Lung (tissue), 12 donors: ENCODE data around the gene ADCY3. TPM values are rescaled to one million over a fixed set of nuclear protein-coding genes. Genes with fewer than 3 reads are reported as not detected.

Source experiments
- ATAC-seq: fragments of 200-7000 bp; cut with Tn5 transposase; one replicate; pipeline ENCODE4 v1.9.1; 2020; ENCODE audit warnings: moderate number of reproducible peaks; ENCODE audit not compliant: insufficient read depth, low FRiP score
- DNase-seq, 3 donors: peaks; one replicate each; pipeline ENCODE4 v3.0.0-alpha.2; 2013 to 2017
- H3K27ac ChIP-seq, 2 donors: one replicate each; pipeline ENCODE4 v1.5.1; 2013; ENCODE audit warnings: mild to moderate bottlenecking in 2 of 2, moderate library complexity in 2 of 2, control low read depth in 1 of 2, inconsistent platforms in 1 of 2, low read depth in 1 of 2, low read length in 1 of 2
- H3K27me3 ChIP-seq, 3 donors: one replicate each; pipeline ENCODE4 v1.5.1; 2013; ENCODE audit warnings: low read length in 2 of 3; ENCODE audit not compliant: control insufficient read depth in 3 of 3, insufficient read depth in 3 of 3
- H3K36me3 ChIP-seq, 4 donors: one replicate each; pipeline ENCODE4 v1.5.1; 2013; ENCODE audit warnings: low read length in 4 of 4, mild to moderate bottlenecking in 1 of 4, moderate library complexity in 1 of 4; ENCODE audit not compliant: control insufficient read depth in 4 of 4, insufficient read depth in 4 of 4
- H3K4me1 ChIP-seq, 5 donors: one replicate each; pipeline ENCODE4 v1.5.1; 2013; ENCODE audit warnings: low read length in 5 of 5, mild to moderate bottlenecking in 2 of 5, moderate library complexity in 1 of 5; ENCODE audit not compliant: control insufficient read depth in 5 of 5, insufficient read depth in 5 of 5
- H3K4me3 ChIP-seq: one replicate; pipeline ENCODE4 v1.5.1; 2013; ENCODE audit warnings: mild to moderate bottlenecking, control low read depth, moderate library complexity
- H3K9ac ChIP-seq, 2 donors: one replicate each; pipeline ENCODE4 v1.5.1; 2013; ENCODE audit warnings: low read length in 2 of 2, control low read depth in 1 of 2; ENCODE audit not compliant: insufficient read depth in 1 of 2
- H3K9me3 ChIP-seq, 4 donors: one replicate each; pipeline ENCODE4 v1.5.1; 2013; ENCODE audit warnings: low read length in 3 of 4, mild to moderate bottlenecking in 1 of 4, moderate library complexity in 1 of 4; ENCODE audit not compliant: control insufficient read depth in 4 of 4, insufficient read depth in 3 of 4
- WGBS, 2 donors: extraction: QIAGEN DNeasy Blood & Tissue Kit; methylation state at CpG; one replicate each; pipeline ENCODE4 v1.1.7; 2013; 5-methylcytosine and 5-hydroxymethylcytosine counted together
- polyA plus RNA-seq, 2 donors: library from polyadenylated mRNA; stranded (reverse); fragments of 200-250 nt; gene quantifications; one replicate each; pipeline ENCODE4 v1.2.1, GENCODE V29; 2013
- total RNA-seq, 2 donors: library from RNA; depleted of rRNA in 1 of 2; stranded (reverse); fragments of >200 nt in 1 of 2; gene quantifications; one replicate each; pipeline ENCODE4 v1.2.1, GENCODE V29; 2014 to 2021
- TF ChIP-seq, protein P1 (sequence below): IDR thresholded peaks from 2 replicates; pipeline ENCODE4 v1.5.1; 2012; ENCODE audit warnings: mild to moderate bottlenecking; ENCODE audit errors: control extremely low read depth, extremely low read depth
- donor health status: control.
- donor health status: control.
- donor health status: Bipolar disorder and iron deficiency.
- donor health status: healthy.
- donor health status: DM: yes; HTN: yes; CAD: no.

ADCY3 gene
- total and polyA plus RNA-seq, 4 donors = 27.9 to 74.8 (median 45.8) TPM

DNA sequence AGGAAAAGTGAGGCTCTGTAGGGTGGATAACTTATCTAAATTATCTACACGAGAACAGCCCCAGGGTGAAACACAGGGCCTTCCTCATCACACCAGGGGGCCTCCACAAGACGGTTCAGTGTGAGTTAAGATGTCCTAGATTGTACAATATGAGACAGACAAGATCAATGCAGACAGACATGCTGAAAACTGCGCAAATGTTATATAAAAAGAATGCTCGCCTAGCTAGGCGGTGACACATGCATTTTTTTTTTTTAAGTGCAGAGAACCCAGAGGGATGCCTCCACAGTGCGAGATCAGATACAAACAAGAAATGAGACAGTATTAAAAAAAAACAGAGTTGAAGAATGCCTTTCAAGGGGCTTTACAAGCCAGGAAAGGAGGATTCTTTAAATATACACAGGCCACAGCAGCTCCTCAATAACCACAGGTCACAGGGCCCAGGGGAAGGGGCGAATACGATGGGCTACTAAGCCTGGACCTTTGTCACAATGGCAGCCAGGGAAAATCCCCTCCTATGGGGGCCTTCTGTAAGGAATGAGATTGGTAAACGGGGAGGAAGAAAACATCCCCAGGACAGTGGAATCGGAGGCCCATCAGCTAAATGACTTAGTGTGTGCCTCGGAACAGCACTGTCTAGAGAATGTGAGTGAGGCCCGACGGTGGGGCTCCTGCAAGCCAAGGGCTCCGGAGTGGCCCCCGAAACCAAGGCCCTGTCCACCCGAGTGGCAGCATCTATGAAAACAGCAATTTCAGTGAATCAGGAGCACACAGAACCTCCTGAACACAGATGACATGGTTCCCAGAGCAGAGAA, 48.9 kb downstream of the ADCY3 start:
- Histone ChIP-seq H3K9ac (no peak overlapping the region), H3K27me3 (no peaks in the 10 kb centered on the region), H3K9me3 (no peaks in the 10 kb centered on the region), H3K4me1 (peaks cover 0 to 14% (median 4%) of the 10 kb centered on the region in 5 donors), H3K36me3 (peaks cover 0 to 2% (median 0%) of the 10 kb centered on the region in 4 donors), H3K4me3 (no peak overlapping the region), H3K27ac (peak overlapping the region in 1 of 2 donors; percentile 20)
- 90 to 93% methylated on average over 16 of the region's 16 CpGs for WGBS, 2 donors
- TF ChIP-seq, protein P1, sequence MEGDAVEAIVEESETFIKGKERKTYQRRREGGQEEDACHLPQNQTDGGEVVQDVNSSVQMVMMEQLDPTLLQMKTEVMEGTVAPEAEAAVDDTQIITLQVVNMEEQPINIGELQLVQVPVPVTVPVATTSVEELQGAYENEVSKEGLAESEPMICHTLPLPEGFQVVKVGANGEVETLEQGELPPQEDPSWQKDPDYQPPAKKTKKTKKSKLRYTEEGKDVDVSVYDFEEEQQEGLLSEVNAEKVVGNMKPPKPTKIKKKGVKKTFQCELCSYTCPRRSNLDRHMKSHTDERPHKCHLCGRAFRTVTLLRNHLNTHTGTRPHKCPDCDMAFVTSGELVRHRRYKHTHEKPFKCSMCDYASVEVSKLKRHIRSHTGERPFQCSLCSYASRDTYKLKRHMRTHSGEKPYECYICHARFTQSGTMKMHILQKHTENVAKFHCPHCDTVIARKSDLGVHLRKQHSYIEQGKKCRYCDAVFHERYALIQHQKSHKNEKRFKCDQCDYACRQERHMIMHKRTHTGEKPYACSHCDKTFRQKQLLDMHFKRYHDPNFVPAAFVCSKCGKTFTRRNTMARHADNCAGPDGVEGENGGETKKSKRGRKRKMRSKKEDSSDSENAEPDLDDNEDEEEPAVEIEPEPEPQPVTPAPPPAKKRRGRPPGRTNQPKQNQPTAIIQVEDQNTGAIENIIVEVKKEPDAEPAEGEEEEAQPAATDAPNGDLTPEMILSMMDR = no peak
- no peak for ATAC-seq
- no peak for DNase-seq

GRCh38 chr2:24870440-24870839, 49.6 kb downstream of the ADCY3 start:
- Histone ChIP-seq H3K9me3 (no peaks in the 10 kb centered on the region), H3K27me3 (no peaks in the 10 kb centered on the region), H3K36me3 (peaks cover 0 to 2% (median 0%) of the 10 kb centered on the region in 4 donors), H3K4me3 (no peak overlapping the region), H3K9ac (no peak overlapping the region), H3K4me1 (peaks cover 0 to 14% (median 4%) of the 10 kb centered on the region in 5 donors), H3K27ac (no peak overlapping the region)
- TF ChIP-seq, protein P1 = no peak
- 92 to 97% methylated on average over 5 of the region's 5 CpGs for WGBS, 2 donors
- DNase-seq = no peak
- no peak for ATAC-seq

DNA sequence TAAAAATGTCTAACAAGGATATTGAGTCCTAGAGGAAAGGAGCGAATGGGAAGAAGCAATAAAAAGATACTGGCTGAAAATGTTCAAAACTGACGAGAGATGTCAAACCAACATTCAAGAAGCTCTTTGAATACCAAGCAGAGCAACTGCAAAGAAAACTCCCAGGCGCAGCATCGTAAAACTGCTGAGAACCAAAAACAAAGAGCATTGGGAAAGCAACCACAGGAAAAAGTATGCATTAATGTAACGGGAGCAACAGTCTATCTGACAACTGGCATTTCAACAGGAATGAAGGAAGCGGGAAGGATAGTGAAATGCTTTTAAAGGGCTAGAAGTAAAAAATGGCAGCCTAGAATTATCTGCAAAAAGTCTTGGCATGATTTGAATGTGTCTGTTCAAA, 53.1 kb downstream of the ADCY3 start:
- ATAC-seq (no peak), DNase-seq (no peak)
- Histone ChIP-seq H3K9me3 (no peaks in the 10 kb centered on the region), H3K4me3 (no peak overlapping the region), H3K9ac (no peak overlapping the region), H3K27ac (no peak overlapping the region), H3K36me3 (peaks cover 0 to 2% (median 0%) of the 10 kb centered on the region in 4 donors), H3K27me3 (no peaks in the 10 kb centered on the region), H3K4me1 (peaks cover 0 to 7% (median 3%) of the 10 kb centered on the region in 5 donors)
- WGBS, 2 donors = 58 to 89% methylated on average over 6 of the region's 6 CpGs
- TF ChIP-seq, protein P1 = no peak
